HTERT RPE-1 (cell line): ENCODE data around the gene CFAP90.

Source experiments
- in situ Hi-C: fragments of 300-500 bp; cut with MboI; formaldehyde crosslinking; loops from 4 replicates; pipeline ENCODE4 v1.14.3; 2020; ENCODE audit warnings: low sequenced_read_pairs

The CFAP90 gene

DNA sequence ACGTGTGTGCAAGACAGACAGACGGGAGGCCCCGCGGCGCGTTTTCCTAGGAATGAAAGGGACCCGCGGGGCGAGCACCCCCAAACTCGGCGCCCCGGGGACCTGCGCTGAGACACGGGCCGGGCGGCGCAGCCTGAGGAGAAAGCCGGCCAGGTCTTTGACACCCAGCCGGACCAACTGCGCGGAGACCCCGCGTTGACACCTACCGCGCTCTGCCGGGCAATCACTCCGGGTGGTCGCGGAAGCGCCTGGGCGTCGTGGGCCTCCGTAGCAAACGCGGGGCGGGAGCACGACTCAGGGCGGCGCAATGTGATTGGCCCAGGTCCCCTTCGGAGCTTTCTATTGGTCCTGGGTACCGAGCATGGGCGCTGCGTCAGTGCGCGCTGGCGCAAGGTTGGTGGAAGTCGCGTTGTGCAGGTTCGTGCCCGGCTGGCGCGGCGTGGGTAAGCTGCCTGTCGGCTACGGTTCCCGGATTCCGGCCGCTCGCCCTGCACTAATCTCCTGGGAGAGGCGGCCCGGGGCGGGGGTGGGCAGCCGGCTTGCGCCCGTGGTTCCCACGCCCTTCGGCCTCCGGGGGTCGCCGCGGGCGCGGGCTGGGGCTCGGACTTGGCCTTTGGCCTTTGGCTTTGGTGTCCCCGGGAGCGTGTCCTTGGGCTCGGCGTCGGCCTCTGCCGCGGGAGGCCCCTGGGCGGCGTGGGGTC is 18.0 kb upstream of the CFAP90 start, which contains the start of the genes FASTKD3 and MTRR:
FASTKD3 (minus strand) TSS at position 259 of the 701 bp plus-strand sequence. CDS start 948 bp downstream, outside the sequence.
MTRR (plus strand) TSS at position 376 of the 701 bp plus-strand sequence. CDS start 1,647 bp downstream, outside the sequence.
- in situ Hi-C loops: no loop called here

DNA sequence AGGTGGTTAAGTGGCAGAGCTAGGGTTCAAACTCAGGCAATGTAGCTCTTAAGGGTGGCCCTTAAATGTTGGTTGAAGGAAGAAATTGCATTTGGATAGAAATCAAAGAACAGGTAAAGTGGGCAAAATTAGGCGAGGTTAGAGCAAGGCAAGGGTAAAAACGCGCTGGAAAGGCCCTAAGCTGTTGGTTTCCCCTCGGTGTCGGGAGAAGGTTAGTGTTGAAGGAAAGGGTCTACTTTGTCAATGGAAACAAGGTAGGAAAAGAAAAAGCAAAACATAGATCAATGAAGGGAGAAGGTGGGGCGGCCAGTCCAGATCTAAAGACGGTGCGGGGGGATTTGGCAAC is 17.5 kb upstream of the CFAP90 start:
- in situ Hi-C loops: no loop called here

DNA sequence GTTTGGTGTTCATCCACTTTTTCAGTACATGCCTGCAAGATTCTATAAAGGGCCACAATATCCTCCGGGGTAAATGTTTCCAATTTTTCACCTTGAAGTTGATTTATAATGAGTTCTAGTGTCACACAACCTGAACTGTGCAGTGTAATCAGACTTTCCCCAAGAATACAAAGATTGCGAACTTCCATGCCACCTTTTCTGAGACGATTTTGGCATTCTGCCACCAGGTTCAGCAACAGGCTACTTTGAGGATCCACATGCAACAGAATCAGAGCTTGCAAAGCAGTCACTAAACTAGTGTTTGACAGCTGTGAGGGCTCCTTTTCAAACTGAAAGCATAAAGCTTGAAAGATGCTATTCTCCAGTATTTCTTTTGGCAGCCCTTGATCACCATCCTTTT is 16.3 kb upstream of the CFAP90 start:
- in situ Hi-C loops: no loop called here

DNA sequence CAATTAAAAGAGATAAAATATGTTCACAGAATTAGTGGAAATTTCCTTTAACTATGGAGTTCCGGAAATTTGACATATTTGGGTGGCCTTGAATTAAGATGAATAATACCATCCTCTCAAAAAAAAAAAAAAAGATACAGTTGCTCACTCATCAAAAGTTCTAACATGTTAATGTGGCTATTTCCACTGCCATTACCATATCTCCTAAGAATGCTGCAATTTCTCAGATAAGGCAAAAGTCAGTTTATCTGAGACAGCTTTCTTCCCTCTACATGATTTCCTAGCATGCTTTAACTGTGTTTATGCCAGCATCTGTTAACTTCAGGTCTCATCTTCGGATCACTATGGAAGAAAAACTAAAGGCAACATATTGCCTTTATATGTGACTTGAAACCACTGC is 15.3 kb upstream of the CFAP90 start:
- in situ Hi-C loops: no loop called here

DNA sequence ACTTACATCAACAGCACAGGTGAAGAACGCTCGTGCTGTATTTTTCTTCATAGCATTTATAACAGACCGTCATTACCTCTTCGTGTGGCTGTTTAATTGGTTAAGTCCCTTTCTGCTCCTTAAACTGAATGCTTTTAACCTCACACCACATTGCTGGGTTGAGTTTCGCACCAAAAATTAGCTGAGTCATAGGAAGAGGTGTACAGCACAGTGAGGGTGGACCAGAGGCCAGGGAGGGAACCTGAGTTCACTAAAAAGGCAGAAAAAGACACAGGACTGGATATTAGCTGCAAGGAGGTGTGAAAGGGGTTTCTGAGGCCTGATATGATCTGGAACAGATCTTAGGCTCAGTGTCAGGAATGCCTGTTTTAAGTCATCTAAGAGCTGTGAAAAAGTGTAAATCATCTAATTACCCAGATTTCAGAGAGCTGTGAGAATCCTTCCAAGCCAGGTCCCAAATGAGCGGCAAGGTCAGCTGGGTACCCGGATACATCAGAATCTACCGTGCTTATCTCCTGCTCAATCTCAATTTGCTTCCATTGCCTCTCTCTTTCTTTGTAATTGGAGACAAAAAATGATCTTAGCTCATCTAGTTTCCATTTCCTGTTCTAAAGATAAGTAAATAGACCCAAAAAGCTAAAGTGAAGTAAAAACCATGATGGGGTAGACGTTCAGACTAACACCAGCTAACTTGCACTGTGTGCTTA is 7.1 kb upstream of the CFAP90 start:
- in situ Hi-C loops: no loop called here

DNA sequence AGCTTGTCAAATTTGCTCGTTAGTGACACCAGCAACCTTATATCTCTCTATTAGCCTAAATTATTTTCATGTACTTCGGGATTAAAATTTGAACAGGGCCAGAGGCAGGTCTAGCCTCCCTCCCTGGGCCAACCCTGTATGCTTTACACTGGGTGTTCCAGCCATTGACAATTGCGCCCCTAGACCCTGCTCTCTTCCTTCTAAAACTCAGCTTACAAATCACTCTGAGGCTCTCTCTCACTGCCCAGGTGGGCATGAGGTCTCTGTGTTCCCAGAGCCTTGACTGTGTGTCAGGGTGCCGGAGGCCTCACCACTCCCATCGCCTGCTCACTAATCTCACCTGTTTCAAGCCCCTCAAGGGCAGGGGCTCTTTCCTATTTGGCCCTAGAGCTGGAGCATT is 6.4 kb upstream of the CFAP90 start:
- in situ Hi-C loops: no loop called here

DNA sequence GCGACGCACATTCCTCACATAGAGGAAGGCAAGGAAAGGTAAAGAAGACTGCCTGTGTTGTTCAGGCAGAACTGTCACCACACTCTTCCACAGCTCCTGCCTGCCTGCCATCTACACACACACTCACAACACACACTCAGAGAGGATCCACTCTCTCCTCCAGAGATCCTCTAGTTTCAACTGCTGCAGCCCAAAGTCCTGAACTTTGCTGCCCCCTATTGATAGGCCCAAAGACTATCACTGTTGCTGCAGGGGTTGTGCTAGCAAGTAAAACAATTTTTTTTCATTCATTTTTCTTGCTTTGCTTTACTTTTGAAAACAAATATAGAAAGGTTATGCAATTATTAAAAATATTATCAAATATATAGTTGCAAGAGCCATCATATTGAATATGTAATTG is 5.9 kb upstream of the CFAP90 start:
- in situ Hi-C loops: no loop called here

DNA sequence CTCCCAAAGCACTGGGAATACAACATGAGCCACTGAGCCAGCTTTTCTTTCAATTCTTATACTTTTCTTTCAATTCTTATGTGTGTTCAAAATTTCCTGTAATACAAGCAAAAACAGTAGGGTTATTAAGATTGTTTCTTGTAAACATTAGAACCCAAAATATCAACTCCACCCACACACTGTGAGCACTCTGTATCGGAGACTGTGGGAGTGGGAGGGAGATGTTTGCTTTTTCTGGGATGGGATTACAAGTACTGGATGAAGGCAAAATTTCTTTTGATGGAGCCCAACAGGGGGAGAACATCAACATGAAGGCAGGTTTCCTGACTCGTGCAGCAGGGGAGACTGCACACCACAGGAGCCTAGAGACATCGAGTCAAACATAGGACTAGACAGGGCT is 4.7 kb upstream of the CFAP90 start:
- in situ Hi-C loops: no loop called here

DNA sequence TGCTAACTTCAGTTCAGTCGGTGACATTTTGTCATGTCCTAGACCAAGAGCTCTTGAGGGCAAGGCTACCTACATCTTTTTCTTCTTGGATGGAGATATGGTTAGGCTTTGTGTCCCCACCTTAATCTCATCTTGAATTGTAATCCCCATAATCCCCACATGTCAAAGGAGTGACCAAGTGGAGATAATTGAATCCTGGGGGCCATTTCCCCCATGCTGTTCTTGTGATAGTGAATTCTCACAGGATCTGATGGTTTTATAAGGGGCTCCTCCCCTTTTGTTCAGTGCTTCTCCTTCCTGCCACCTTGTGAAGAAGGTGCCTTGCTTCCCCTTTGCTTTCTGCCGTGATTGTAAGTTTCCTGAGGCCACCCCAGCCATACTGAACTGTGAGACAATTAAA is 2.1 kb upstream of the CFAP90 start:
- in situ Hi-C loops: no loop called here

DNA sequence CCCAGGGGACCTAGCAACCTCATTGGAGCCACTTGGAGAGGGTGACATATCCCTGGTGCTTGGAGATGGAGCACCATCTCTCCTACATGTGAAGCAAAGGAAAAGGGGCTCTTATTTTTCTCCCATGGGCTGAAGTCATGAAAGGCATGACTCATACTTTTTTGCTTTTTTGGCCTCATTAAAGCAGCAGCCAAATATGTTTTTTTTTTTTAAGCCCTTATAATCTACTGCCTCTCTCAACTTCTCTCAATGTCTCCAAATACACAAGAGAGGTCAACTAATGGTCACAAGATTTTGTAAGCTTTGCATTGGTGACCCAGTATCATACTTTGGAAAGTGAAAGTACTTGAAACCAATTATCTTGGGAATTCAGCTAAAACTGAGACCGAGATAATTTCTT is 1.6 kb upstream of the CFAP90 start:
- in situ Hi-C loops: no loop called here

DNA sequence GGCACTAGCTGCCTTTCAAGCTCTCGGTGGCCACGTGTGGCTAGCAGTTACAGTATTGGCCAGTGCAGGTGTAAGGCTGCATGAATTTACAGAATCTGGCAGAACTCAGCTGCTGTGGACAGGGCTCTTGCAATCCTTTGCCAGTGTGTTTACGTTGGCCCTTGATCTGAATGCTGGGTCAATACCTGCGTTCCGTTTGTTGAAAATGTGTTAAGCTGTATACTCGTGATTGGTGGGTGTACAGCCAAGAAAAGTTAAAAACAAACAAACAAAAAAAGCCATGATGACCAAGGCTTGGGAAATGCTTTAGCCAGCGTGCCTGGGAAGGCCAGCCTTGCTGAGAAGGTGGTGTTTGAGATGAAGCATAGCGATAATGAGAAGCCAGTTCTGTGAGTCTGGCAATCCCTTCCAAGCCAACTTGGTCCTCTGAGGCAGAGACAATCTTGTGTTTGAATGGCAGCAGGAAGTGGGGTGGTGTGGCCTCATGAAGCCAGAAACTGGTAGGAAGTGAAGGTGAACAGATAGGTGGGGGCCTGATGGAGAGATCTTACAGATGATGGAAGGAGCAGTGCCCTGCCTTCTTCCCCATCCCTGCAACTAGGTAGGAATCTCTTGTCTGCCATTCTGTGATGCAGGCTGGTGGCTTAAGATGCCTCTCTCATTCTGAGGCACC is 820 bp upstream of the CFAP90 start:
- in situ Hi-C loops: no loop called here

DNA sequence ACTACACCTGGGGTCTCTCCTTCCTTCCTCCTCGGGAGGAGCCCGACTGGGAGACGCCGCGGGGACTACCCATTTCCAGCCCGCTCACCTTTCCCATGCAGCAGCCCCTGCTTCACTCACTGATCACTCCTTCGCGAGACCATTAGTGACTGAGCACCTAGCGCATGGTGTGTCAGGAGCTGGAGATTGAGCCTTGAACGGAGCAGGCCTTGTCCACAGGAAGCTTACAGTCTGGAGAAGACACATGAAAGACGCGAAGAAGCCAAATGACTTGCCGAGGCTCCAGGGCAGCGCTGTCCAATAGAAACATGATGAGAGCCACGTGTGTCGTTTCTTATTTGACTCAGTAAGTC is 283 bp upstream of the CFAP90 start:
- in situ Hi-C loops: no loop called here

DNA sequence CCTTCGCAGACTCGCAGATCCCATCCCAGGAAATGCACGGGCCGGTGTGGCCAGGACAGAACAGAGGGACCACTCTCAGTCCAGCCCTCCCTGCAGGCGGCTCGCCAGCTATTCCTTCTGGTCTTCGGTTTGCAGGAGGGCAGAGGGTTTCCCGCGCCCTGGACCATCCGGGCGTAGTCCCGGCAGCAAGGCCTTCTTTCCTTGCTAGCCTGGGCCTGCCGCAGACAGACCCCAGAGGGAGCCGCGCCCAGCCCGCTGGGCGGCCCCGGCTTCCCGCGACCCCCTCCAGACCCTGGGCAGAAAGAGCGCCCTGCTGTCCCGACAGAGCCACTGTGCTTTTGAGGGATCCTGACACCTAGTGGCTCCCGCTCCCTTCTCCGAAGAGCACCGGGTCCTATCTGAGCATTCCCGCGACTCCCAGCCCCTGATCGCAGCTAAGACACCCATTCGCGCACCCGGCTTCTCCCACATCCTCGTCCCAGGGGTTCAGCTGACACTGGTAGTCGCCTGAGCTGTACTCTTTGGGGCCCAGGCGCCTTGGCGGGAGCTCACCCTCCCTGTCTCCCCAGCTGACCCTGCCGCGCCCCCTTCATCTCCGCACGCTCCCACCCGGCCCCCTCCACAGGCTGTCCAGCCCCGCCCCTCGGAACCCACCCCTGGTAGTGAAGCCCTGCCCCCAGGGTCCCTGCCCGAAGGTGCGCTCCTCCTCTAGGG is 1.1 kb downstream of the CFAP90 start:
- in situ Hi-C loops: no loop called here

DNA sequence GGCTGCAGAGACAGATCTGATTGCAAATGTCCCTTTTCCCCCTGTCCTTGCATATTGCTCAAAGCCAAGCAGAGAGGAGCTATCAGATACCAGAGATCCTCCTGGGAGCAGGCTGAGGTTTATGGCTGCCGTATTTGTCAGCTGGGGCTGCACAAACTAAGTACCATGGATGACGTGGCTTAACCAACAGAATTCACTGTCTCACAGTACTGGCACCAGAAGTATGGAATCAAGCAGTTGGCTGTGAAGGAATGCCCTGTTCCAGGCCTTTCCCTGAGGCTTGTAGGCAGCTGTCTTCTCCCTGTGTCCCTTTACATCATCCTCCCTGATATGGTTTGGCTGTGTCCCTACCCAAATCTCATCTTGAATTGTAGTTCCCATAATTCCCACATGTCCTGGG is 2.6 kb downstream of the CFAP90 start:
- in situ Hi-C loops: no loop called here

DNA sequence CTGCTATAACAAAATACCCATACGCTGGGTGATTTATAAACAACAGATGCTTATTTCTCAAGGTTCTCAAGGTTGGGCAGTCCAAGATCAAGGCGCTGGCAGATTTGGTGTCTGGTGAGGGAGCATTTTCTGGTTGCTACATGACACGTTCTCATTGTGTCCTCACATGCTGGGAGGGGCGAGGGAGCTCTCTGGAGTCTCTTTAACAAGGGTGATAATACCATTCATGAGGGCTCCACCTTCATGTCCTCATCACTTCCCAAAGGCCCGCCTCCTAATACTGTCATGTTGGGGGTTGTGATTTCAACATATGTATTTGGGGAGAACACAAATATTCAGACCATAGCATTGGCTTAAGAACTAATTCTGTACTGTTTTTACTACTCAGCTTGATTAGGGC is 4.6 kb downstream of the CFAP90 start:
- in situ Hi-C loops: no loop called here

DNA sequence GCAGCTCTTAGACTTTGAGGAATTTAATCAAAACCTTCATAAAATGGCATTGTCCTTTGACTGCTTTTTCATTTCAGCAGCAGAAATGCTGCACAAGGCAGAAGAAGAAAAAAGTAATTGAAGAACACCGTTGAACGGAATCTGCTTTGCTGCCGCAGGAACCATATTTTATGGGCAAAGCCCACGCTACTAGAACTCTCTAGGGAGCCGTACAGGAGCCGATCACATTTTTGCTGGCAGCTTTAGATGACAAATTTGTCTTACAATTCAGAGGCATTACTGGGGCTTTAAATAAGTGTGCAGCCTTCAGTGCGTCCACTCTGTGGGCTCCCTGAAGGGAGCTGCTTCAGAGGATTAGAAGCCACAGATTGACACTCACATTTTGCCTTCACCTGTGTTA is 5.4 kb downstream of the CFAP90 start:
- in situ Hi-C loops: no loop called here

DNA sequence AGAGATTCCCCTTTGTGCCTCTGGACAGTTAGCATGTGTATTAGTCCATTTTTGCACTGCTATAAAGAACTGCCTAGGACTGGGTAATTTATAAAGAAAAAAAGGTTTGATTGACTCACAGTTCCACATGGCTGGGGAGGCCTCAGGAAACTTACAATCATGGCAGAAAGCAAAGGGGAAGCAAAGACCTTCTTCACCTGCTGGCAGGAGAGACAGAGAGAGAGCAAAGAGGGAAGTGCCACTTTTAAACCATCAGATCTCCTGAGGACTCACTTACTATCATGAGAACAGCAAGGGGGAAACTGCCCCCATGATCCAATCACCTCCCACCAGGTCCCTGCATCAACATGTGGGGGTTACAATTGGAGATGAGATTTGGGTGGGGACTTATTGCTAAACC is 6.0 kb downstream of the CFAP90 start:
- in situ Hi-C loops: no loop called here

DNA sequence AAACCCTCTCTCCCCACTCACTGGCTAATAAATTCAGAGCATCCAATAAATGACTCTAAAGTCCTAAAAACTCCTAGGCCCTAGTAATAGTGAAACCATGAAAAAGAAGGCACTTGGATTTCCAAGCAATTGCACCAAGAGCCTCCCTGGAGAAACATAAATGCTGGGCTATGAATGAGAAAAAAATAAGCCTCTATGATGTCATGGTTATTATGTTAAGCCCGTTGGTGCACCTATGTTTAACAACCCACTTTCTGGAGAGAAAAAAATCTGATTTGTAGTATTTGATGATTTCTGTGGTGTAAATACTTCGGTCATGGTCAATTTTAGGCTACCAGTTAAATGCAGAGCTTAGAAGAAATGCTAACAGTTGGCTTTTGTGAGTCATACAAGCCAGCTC is 8.4 kb downstream of the CFAP90 start:
- in situ Hi-C loops: no loop called here

DNA sequence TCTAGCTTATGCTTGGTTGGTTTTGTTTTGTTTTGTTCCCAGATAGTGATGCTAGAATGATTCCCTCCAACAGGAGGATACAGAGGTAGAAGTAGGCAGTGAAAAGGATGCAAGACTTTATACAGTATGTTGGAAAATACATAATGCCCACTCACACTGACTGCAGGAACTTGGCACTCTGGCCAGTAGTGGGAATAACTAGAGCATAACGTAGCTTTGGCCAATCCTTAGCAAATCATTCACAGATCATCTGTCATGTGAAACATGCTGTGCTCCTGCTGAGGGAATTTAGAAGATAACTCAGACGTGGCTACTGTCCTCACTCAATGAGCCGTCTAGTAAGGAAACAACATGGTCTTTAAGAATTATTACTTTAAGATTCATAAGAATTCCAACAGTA is 13.5 kb downstream of the CFAP90 start:
- in situ Hi-C loops: no loop called here

DNA sequence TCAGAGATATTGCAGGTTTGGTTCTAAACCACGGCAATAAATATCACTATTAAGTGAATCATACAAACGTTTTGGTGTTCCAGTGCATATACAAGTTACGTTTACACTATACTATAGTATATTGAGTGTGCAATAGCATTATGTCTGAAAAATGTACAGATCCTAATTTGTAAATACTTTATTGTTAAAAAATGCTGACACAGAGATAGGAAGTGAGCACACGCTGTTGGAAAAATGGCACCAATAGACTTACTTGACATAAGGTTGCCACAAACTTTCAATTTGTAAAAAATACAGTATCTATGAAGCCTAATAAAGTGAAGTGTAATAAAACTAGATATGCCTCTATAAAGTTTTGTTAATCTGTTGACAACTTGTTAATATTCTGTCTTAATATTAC is 16.0 kb downstream of the CFAP90 start:
- in situ Hi-C loops: no loop called here

DNA sequence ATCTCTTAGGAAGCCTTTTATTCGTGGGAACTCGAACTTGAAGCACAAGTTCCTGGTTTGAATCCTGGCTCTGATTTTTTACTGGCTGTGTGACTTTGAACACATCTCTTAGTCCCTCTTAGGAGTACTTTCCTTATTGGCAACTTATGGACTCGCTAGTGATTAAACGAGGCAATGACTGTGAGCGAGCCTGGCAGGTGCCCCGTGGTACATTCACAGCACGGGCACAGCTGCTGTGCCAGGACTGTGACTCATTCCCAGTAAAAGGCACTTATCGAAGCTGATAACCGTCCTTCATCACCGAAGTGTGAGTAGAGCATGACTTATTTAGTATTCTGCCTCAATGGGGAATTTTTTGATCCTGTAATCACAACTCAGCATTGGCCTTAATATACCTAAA is 22.7 kb downstream of the CFAP90 start:
- in situ Hi-C loops: no loop called here

DNA sequence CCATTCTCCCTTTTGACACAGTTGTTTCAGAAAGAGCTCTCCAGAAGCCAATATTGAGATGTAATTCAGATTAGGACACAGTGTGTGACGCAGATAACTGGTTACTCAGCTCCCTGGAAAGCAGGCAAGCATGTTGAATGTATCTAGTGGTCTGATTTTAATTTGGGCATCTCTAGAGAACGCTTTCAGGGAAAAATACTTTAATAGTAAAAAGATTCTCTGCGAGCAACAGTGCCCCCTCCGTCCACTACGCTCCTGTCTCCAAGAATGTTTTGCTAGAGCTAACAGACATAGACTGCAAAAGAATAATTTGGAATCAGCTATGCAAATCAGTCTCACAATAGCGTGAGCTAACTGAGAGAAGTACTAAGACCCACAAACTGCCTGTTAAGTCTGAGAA is 23.3 kb downstream of the CFAP90 start:
- in situ Hi-C loops: no loop called here
